Thyroid gland (tissue), 4 donors: ENCODE data around the gene STRBP. TPM values are rescaled to one million over a fixed set of nuclear protein-coding genes. Genes with fewer than 3 reads are reported as not detected.
"Not testable (repeated sequence)": the region's sequence is repeated elsewhere in the genome, so short reads cannot be mapped to it uniquely, and the experiment has no call there.

Experiments
- DNase-seq, 2 donors: peaks; one replicate each; pipeline ENCODE4 v3.0.0-alpha.2; 2019
- H3K27ac ChIP-seq, 3 donors: fragments of 200-600 bp; sonication (generic); 1 replicate in 2 of 3; 2 replicates in 1 of 3; pipeline ENCODE4 v1.5.1; 2016 to 2019; ENCODE audit warnings: mild to moderate bottlenecking in 1 of 3, moderate library complexity in 1 of 3
- H3K27me3 ChIP-seq: fragments of 200-600 bp; sonication (generic); one replicate; pipeline ENCODE4 v1.5.1; 2019
- H3K36me3 ChIP-seq, 2 donors: fragments of 200-600 bp; sonication (generic); one replicate each; pipeline ENCODE4 v1.5.1; 2016 to 2019
- H3K4me1 ChIP-seq, 2 donors: fragments of 200-600 bp; sonication (generic); one replicate each; pipeline ENCODE4 v1.5.1; 2017 to 2019
- H3K4me3 ChIP-seq, 3 donors: fragments of 200-600 bp; sonication (generic); replicated peaks in 1 of 3; 1 replicate in 2 of 3; 2 replicates in 1 of 3; pipeline ENCODE4 v1.5.1; 2016; ENCODE audit warnings: mild to moderate bottlenecking in 1 of 3
- H3K9me3 ChIP-seq: fragments of 200-600 bp; sonication (generic); one replicate; pipeline ENCODE4 v1.5.1; 2017
- CTCF ChIP-seq, 6 experiments: fragments of 200-600 bp in 3 of 6; fragments of 450-650 bp in 3 of 6; sonication (generic) in 3 of 6; IDR thresholded peaks; one replicate each; pipeline ENCODE4 v1.5.1; 2016 to 2019; ENCODE audit warnings: antibody characterized with exemption in 6 of 6, mild to moderate bottlenecking in 2 of 6, inconsistent platforms in 1 of 6, moderate library complexity in 1 of 6
- POLR2A ChIP-seq, 2 donors: fragments of 450-650 bp; IDR thresholded peaks; one replicate each; pipeline ENCODE4 v1.6.1; 2017; ENCODE audit warnings: antibody characterized with exemption in 2 of 2, mild to moderate bottlenecking in 2 of 2, moderate library complexity in 1 of 2
- WGBS, 2 donors: methylation state at CpG; one replicate each; pipeline ENCODE4 v1.1.5; 2017; 5-methylcytosine and 5-hydroxymethylcytosine counted together
- intact Hi-C: fragments of 100-400 bp; cut with DNase I; formaldehyde crosslinking; loops from one replicate; pipeline ENCODE4 v1.15.1; 2023
- total RNA-seq, 4 donors: library from RNA; depleted of rRNA; stranded (reverse); fragments of >200 nt; gene quantifications; one replicate each; pipeline ENCODE4 v1.2.3, GENCODE V29; 2016

Gene STRBP
- total RNA-seq, 4 donors from 2014 or later: 29.3 to 52.2 (median 43.9) TPM

- intact Hi-C loops: no loop called here
- no peak overlapping the region for H3K27ac ChIP-seq
- no peak for TF ChIP-seq CTCF (IDR thresholded peaks at IDR 0.05)
- TF ChIP-seq POLR2A (IDR thresholded peaks at IDR 0.05): no peak
- H3K27me3 ChIP-seq: no peaks in the 10 kb centered on the region
- peak; percentile 6 to 11 for DNase-seq
- H3K9me3 ChIP-seq: no peaks in the 10 kb centered on the region
- H3K36me3 ChIP-seq: no peaks in the 10 kb centered on the region
- H3K4me1 ChIP-seq: peaks cover 0 to 10% of the 10 kb centered on the region in 2 donors
- 42 to 55% methylated on average over 1 of the region's 1 CpG for WGBS, 2 donors
- no peak overlapping the region for H3K4me3 ChIP-seq
Measured at GRCh38 chr9:123208626-123209174, 59.7 kb downstream of the STRBP start.

GRCh38 chr9:123206065-123206464, 62.3 kb downstream of the STRBP start:
- no peak for TF ChIP-seq CTCF (IDR thresholded peaks at IDR 0.05)
- 96 to 97% methylated on average over 6 of the region's 6 CpGs for WGBS, 2 donors
- Histone ChIP-seq H3K9me3 (no peaks in the 10 kb centered on the region), H3K4me1 (peaks cover 0 to 10% of the 10 kb centered on the region in 2 donors), H3K4me3 (no peak overlapping the region), H3K27me3 (no peaks in the 10 kb centered on the region), H3K36me3 (no peaks in the 10 kb centered on the region), H3K27ac (no peak overlapping the region)
- DNase-seq: no peak
- intact Hi-C loops: no loop called here

GRCh38 chr9:123201083-123201482, 67.3 kb downstream of the STRBP start:
- no peaks in the 10 kb centered on the region for H3K9me3 ChIP-seq
- H3K27me3 ChIP-seq: no peaks in the 10 kb centered on the region
- intact Hi-C loops: no loop called here
- H3K36me3 ChIP-seq: no peaks in the 10 kb centered on the region
- 76 to 77% methylated on average over 2 of the region's 2 CpGs for WGBS, 2 donors
- no peak overlapping the region for H3K27ac ChIP-seq
- no peak for DNase-seq
- no peaks in the 10 kb centered on the region for H3K4me1 ChIP-seq
- no peak overlapping the region for H3K4me3 ChIP-seq
- TF ChIP-seq POLR2A (IDR thresholded peaks at IDR 0.05): no peak
- TF ChIP-seq CTCF (IDR thresholded peaks at IDR 0.05): no peak

GRCh38 chr9:123200469-123200868, 67.9 kb downstream of the STRBP start:
- H3K27ac ChIP-seq, H3K4me3 ChIP-seq, DNase-seq, H3K9me3 ChIP-seq, H3K36me3 ChIP-seq, H3K4me1 ChIP-seq, intact Hi-C loops, H3K27me3 ChIP-seq: not testable (repeated sequence)
- 93 to 98% methylated on average over 13 of the region's 13 CpGs for WGBS, 2 donors

- H3K4me1 ChIP-seq: peaks cover 0 to 12% of the 10 kb centered on the region in 2 donors
- intact Hi-C loops: no loop called here
- H3K27ac ChIP-seq: no peak overlapping the region
- TF ChIP-seq POLR2A (IDR thresholded peaks at IDR 0.05) (no peak), CTCF (IDR thresholded peaks at IDR 0.05) (no peak)
- H3K36me3 ChIP-seq: no peaks in the 10 kb centered on the region
- DNase-seq: no peak
- H3K27me3 ChIP-seq: no peaks in the 10 kb centered on the region
- whole genome bisulfite sequencing, 2 donors: 93 to 98% methylated on average over 1 of the region's 1 CpG
- no peak overlapping the region for H3K4me3 ChIP-seq
- no peaks in the 10 kb centered on the region for H3K9me3 ChIP-seq
Measured at GRCh38 chr9:123196124-123196523, 72.3 kb downstream of the STRBP start.

GRCh38 chr9:123194023-123194422, 74.4 kb downstream of the STRBP start:
- no peaks in the 10 kb centered on the region for H3K27me3 ChIP-seq
- no peaks in the 10 kb centered on the region for H3K9me3 ChIP-seq
- H3K4me1 ChIP-seq: peaks cover 0 to 13% of the 10 kb centered on the region in 2 donors
- intact Hi-C loops: no loop called here
- H3K27ac ChIP-seq: no peak overlapping the region
- DNase-seq: no peak
- H3K4me3 ChIP-seq: no peak overlapping the region
- TF ChIP-seq CTCF (IDR thresholded peaks at IDR 0.05) (no peak), POLR2A (IDR thresholded peaks at IDR 0.05) (no peak)
- 93 to 96% methylated on average over 1 of the region's 1 CpG for WGBS, 2 donors
- H3K36me3 ChIP-seq: no peaks in the 10 kb centered on the region
